Parathyroid adenoma (tissue), 2 donors: ENCODE results near the gene DOK6.

Experiments used
- H2AFZ ChIP-seq: fragments of 300-600 bp; sonication (generic); one replicate; pipeline ENCODE4 v1.7.0; 2017; ENCODE audit warnings: antibody characterized with exemption, mild to moderate bottlenecking
- H3K27ac ChIP-seq: fragments of 300-600 bp; sonication (generic); one replicate; pipeline ENCODE4 v1.7.0; 2017
- H3K27me3 ChIP-seq: fragments of 300-600 bp; sonication (generic); one replicate; pipeline ENCODE4 v1.7.0; 2017; ENCODE audit warnings: low read length; ENCODE audit not compliant: control insufficient read depth, insufficient read depth
- H3K36me3 ChIP-seq: fragments of 300-600 bp; sonication (generic); one replicate; pipeline ENCODE4 v1.7.0; 2017; ENCODE audit warnings: low read length; ENCODE audit not compliant: control insufficient read depth, insufficient read depth
- H3K4me1 ChIP-seq: fragments of 300-600 bp; sonication (generic); one replicate; pipeline ENCODE4 v1.7.0; 2017; ENCODE audit warnings: control low read depth
- H3K4me2 ChIP-seq: fragments of 300-600 bp; sonication (generic); one replicate; pipeline ENCODE4 v1.7.0; 2017; ENCODE audit warnings: low read length
- H3K4me3 ChIP-seq: fragments of 300-600 bp; sonication (generic); one replicate; pipeline ENCODE4 v1.7.0; 2017; ENCODE audit warnings: low read depth, low read length
- H3K79me2 ChIP-seq: fragments of 300-600 bp; sonication (generic); one replicate; pipeline ENCODE4 v1.7.0; 2017; ENCODE audit warnings: control low read depth
- H3K9ac ChIP-seq: fragments of 300-600 bp; sonication (generic); one replicate; pipeline ENCODE4 v1.7.0; 2017; ENCODE audit warnings: mild to moderate bottlenecking
- H3K9me3 ChIP-seq: fragments of 300-600 bp; sonication (generic); one replicate; pipeline ENCODE4 v1.7.0; 2017; ENCODE audit warnings: low read length; ENCODE audit not compliant: control insufficient read depth
- CTCF ChIP-seq: fragments of 300-600 bp; sonication (generic); IDR thresholded peaks from one replicate; pipeline ENCODE4 v1.7.0; 2017; ENCODE audit warnings: antibody characterized with exemption, mild to moderate bottlenecking
- donor health status: primary hyperparathyroidism.

Gene DOK6

DNA sequence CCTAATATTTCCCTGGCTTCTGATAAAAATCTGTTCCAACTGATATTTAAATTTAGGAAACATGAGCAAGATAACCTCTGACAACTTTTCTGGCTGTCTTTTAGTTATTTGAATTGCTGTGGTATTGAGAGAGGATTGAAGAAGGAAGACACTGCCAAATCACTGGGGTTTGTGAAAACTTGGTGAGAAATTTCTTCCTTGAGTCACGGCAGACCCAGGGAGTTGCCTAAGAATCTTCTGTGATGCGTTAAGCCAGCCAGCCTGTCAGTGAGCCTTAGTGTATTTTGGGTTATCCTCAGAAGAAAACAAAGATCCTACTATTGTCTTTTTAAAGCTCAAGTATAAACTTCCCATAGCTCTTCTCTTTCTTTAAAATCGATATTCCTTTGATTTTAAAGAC is 17.5 kb upstream of the DOK6 start:
- Histone ChIP-seq H3K9ac (no peak overlapping the region), H3K4me3 (no peak overlapping the region), H3K36me3 (no peaks in the 10 kb centered on the region), H2AFZ (no peak overlapping the region), H3K79me2 (no peaks in the 10 kb centered on the region), H3K27ac (no peak overlapping the region), H3K4me2 (no peak overlapping the region), H3K9me3 (no peaks in the 10 kb centered on the region), H3K4me1 (no peaks in the 10 kb centered on the region), H3K27me3 (no peaks in the 10 kb centered on the region)
- TF ChIP-seq CTCF: no peak

DNA sequence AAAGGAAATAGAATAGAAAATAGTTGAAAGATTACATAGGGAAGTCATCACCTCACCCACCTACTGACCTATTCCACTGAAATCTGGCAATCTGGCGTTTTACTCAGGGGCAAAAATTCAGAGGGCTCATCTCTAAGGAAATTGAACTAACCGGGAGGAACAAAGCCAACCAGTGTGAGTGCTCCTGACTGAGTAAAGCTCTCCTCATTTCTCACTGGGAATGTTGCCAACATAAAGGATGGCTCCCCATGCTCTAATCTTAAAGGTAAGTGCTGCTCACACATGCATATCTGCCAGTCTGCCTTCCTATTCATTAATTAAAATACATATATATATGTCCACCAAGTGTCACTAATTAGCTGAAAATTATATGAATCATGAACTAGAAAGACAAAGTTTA is 13.5 kb upstream of the DOK6 start:
- Histone ChIP-seq H3K9ac (no peak overlapping the region), H3K36me3 (no peaks in the 10 kb centered on the region), H3K4me1 (no peaks in the 10 kb centered on the region), H2AFZ (no peak overlapping the region), H3K79me2 (no peaks in the 10 kb centered on the region), H3K27me3 (no peaks in the 10 kb centered on the region), H3K4me2 (no peak overlapping the region), H3K4me3 (no peak overlapping the region), H3K27ac (no peak overlapping the region), H3K9me3 (no peaks in the 10 kb centered on the region)
- no peak for TF ChIP-seq CTCF

- H2AFZ ChIP-seq: no peak overlapping the region
- no peaks in the 10 kb centered on the region for H3K27me3 ChIP-seq
- H3K4me3 ChIP-seq: no peak overlapping the region
- no peak overlapping the region for H3K27ac ChIP-seq
- H3K4me2 ChIP-seq: no peak overlapping the region
- TF ChIP-seq CTCF: no peak
- H3K9me3 ChIP-seq: no peaks in the 10 kb centered on the region
- no peaks in the 10 kb centered on the region for H3K4me1 ChIP-seq
- H3K9ac ChIP-seq: no peak overlapping the region
- no peaks in the 10 kb centered on the region for H3K79me2 ChIP-seq
- H3K36me3 ChIP-seq: no peaks in the 10 kb centered on the region
Observed at GRCh38 chr18:69388222-69388621, 12.5 kb upstream of the DOK6 start.

GRCh38 chr18:69397096-69397495 is 3.6 kb upstream of the DOK6 start:
- no peak overlapping the region for H3K4me2 ChIP-seq
- H3K27ac ChIP-seq: no peak overlapping the region
- H3K36me3 ChIP-seq: no peaks in the 10 kb centered on the region
- H3K9me3 ChIP-seq: no peaks in the 10 kb centered on the region
- no peaks in the 10 kb centered on the region for H3K27me3 ChIP-seq
- no peak overlapping the region for H3K4me3 ChIP-seq
- H3K4me1 ChIP-seq: no peaks in the 10 kb centered on the region
- no peak overlapping the region for H2AFZ ChIP-seq
- no peak overlapping the region for H3K9ac ChIP-seq
- TF ChIP-seq CTCF: no peak
- H3K79me2 ChIP-seq: no peaks in the 10 kb centered on the region

DNA sequence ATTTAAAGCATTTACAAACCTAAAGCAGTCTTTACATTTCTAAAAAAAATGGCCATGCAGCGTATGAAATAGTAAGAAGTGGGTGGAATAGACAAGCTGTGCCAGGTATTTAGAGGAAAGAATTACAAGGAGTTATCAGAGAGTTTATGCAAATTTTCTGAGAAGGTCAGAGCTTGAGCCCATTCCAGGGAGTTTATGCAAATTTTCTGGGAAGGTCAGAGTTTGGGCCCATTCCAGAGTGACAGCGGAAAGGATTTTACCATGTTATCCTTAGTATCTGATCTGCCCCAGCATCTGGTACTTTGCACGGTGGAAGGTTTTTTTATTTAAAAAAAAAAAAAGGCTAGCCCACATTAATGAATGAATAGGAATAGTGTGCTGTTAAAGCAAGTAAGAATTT is 1.4 kb upstream of the DOK6 start:
- no peak overlapping the region for H3K4me2 ChIP-seq
- no peak overlapping the region for H3K9ac ChIP-seq
- no peaks in the 10 kb centered on the region for H3K27me3 ChIP-seq
- H3K4me3 ChIP-seq: no peak overlapping the region
- no peak for TF ChIP-seq CTCF
- H3K36me3 ChIP-seq: no peaks in the 10 kb centered on the region
- H3K9me3 ChIP-seq: no peaks in the 10 kb centered on the region
- H3K4me1 ChIP-seq: no peaks in the 10 kb centered on the region
- no peak overlapping the region for H2AFZ ChIP-seq
- H3K79me2 ChIP-seq: no peaks in the 10 kb centered on the region
- H3K27ac ChIP-seq: no peak overlapping the region
